Endodermal cell (in vitro differentiated cells): ENCODE results near the gene NKG7. TPM values are rescaled to one million over a fixed set of nuclear protein-coding genes. Genes with fewer than 3 reads are reported as not detected.

Experiments used
- DNase-seq: peaks from one replicate; pipeline ENCODE4 v3.0.0-alpha.2; 2017
- H3K27ac ChIP-seq: 2 replicates; pipeline ENCODE4 v1.5.1; 2013; ENCODE audit warnings: mild to moderate bottlenecking, low read depth, low read length, moderate library complexity
- H3K27me3 ChIP-seq: 2 replicates; pipeline ENCODE4 v1.6.1; 2013; ENCODE audit warnings: mild to moderate bottlenecking, low read length, moderate library complexity; ENCODE audit not compliant: insufficient read depth, control insufficient read depth, poor library complexity, severe bottlenecking
- H3K36me3 ChIP-seq: 2 replicates; pipeline ENCODE4 v1.7.0; 2013; ENCODE audit warnings: mild to moderate bottlenecking, low read length, moderate library complexity; ENCODE audit not compliant: control insufficient read depth, insufficient read depth
- H3K4me1 ChIP-seq: one replicate; pipeline ENCODE4 v1.7.0; 2013; ENCODE audit warnings: low read length; ENCODE audit not compliant: control insufficient read depth, insufficient read depth
- H3K4me3 ChIP-seq: 2 replicates; pipeline ENCODE4 v1.5.1; 2013; ENCODE audit warnings: mild to moderate bottlenecking, low read length, moderate library complexity
- H3K9ac ChIP-seq: 2 replicates; pipeline ENCODE4 v1.6.1; 2013; ENCODE audit warnings: mild to moderate bottlenecking, low read length, moderate library complexity; ENCODE audit not compliant: poor library complexity, severe bottlenecking; ENCODE audit errors: extremely low read depth
- H3K9me3 ChIP-seq: 2 replicates; pipeline ENCODE4 v1.6.1; 2013; ENCODE audit warnings: mild to moderate bottlenecking, low read length, moderate library complexity; ENCODE audit not compliant: control insufficient read depth
- H3K27ac Mint-ChIP-seq: 2 replicates; pipeline ENCODE4 v1.8.0; 2020; ENCODE audit warnings: mixed read lengths
- H3K27me3 Mint-ChIP-seq: 2 replicates; pipeline ENCODE4 v1.8.0; 2021; ENCODE audit warnings: mild to moderate bottlenecking, mixed read lengths; ENCODE audit not compliant: insufficient read depth
- H3K36me3 Mint-ChIP-seq: 2 replicates; pipeline ENCODE4 v1.8.0; 2020; ENCODE audit warnings: low read depth, mixed read lengths
- H3K4me1 Mint-ChIP-seq: 2 replicates; pipeline ENCODE4 v1.8.0; 2020; ENCODE audit warnings: mixed read lengths
- H3K4me3 Mint-ChIP-seq: 2 replicates; pipeline ENCODE4 v1.8.0; 2020; ENCODE audit warnings: mild to moderate bottlenecking, moderate library complexity, mixed read lengths
- H3K9me3 Mint-ChIP-seq: 2 replicates; pipeline ENCODE4 v1.8.0; 2020; ENCODE audit warnings: mild to moderate bottlenecking, mixed read lengths
- WGBS, 2 experiments: methylation state at CpG; one replicate each; pipeline versions ENCODE4 v1.1.5 to v1.1.7; 2013; ENCODE audit warnings: missing lambda C conversion rate in 2 of 2, mixed read lengths in 1 of 2; ENCODE audit not compliant: insufficient coverage in 1 of 2, insufficient read length in 1 of 2; 5-methylcytosine and 5-hydroxymethylcytosine counted together
- total RNA-seq, 2 donors: library from RNA; stranded (reverse); fragmentation: NEBNext Ultra II Directional in 1 of 2; extraction: Animal tissue kit (Norgen Biotek cat#: 25700) in 1 of 2; gene quantifications; 2 replicates in 1 of 2; 3 replicates in 1 of 2; pipeline ENCODE4 v1.2.1, GENCODE V29; 2021
- TF ChIP-seq, protein P1 (sequence below): fragments of 200-600 bp; sonication (generic); conservative IDR thresholded peaks from 2 replicates; pipeline ENCODE4 v1.5.0; 2021; ENCODE audit warnings: antibody characterized with exemption, mild to moderate bottlenecking

Gene NKG7
- total RNA-seq, 2 donors from 2014 or later: not detected

DNA sequence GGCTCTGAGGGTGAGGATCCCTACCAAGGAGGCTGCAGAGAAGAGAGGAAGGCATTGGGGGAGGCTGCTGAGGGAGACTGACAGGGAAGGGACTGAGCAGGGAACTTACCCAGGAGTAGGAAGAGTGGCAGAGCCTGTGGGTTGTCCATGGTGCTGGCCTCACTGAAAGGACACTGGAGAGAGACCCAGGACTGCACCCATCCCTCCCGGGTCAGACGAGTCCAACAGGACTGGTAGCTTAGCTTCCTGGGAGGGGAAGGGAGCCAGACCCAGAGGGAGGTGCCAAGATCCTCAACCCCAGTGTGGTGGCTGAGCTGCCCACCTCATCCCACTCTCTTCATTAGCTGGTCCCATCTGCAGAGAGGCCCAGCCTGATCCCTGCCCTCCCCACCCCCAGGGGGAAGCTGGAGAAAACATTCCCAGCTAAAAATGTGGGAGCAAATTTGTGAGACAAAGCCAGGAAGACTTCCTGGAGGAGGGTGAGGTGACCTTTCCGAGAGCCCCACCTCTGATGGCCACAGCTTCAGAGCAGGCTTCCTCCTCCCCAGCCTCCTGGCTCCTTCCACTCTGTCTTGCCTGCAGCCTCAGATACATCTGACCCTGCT lies 30.4 kb downstream of the NKG7 start, which contains the start of gene VSIG10L:
Gene VSIG10L, minus strand, starts transcription at position 164 of the 605 bp plus-strand sequence. Its CDS starts 15 bp downstream, at position 149.
- TF ChIP-seq, protein P1, sequence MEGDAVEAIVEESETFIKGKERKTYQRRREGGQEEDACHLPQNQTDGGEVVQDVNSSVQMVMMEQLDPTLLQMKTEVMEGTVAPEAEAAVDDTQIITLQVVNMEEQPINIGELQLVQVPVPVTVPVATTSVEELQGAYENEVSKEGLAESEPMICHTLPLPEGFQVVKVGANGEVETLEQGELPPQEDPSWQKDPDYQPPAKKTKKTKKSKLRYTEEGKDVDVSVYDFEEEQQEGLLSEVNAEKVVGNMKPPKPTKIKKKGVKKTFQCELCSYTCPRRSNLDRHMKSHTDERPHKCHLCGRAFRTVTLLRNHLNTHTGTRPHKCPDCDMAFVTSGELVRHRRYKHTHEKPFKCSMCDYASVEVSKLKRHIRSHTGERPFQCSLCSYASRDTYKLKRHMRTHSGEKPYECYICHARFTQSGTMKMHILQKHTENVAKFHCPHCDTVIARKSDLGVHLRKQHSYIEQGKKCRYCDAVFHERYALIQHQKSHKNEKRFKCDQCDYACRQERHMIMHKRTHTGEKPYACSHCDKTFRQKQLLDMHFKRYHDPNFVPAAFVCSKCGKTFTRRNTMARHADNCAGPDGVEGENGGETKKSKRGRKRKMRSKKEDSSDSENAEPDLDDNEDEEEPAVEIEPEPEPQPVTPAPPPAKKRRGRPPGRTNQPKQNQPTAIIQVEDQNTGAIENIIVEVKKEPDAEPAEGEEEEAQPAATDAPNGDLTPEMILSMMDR: no peak
- peak; percentile 59 for DNase-seq
- Mint-ChIP-seq H3K27me3 (peaks cover 7% of the 10 kb centered on the region), H3K36me3 (peaks cover 11% of the 10 kb centered on the region), H3K4me1 (peaks cover 25% of the 10 kb centered on the region), H3K27ac (peak within 1 kb of the TSS; percentile 77), H3K9me3 (no peaks in the 10 kb centered on the region), H3K4me3 (peak within 1 kb of the TSS; percentile 79)
- 77 to 82% methylated on average over 3 of the region's 3 CpGs for WGBS, 2 experiments
- Histone ChIP-seq H3K9ac (peak within 1 kb of the TSS; percentile 66), H3K27ac (no peak within 1 kb of the TSS), H3K4me1 (peaks cover 9% of the 10 kb centered on the region), H3K27me3 (no peaks in the 10 kb centered on the region), H3K36me3 (no peaks in the 10 kb centered on the region), H3K4me3 (peak within 1 kb of the TSS; percentile 80), H3K9me3 (no peaks in the 10 kb centered on the region)

DNA sequence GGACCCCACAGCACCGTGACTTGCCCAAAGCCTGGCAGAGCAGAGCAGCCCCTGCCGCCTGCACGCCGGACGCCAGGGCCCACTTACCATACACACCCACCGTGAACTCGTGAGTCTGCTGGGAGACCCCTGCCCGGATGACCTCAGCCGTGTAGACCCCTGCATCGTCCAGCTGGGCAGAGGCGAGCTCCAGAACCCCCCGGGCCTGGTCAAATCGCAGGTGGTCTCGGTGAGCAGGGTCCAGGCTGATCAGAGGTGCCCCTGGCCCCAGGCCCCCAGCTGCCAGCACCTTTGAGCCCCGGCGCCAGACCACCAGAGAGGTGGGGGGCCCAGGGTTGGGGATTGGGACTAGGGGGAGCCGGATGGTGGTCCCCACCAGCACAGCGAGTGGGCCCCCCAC lies 31.4 kb downstream of the NKG7 start:
- no peaks in the 10 kb centered on the region for H3K9me3 ChIP-seq
- no peak overlapping the region for H3K27ac ChIP-seq
- Mint-ChIP-seq H3K4me1 (peaks cover 25% of the 10 kb centered on the region), H3K27ac (peak overlapping the region; percentile 35), H3K36me3 (peaks cover 11% of the 10 kb centered on the region), H3K27me3 (peaks cover 7% of the 10 kb centered on the region), H3K4me3 (peak overlapping the region; percentile 79), H3K9me3 (no peaks in the 10 kb centered on the region)
- DNase-seq: peak; percentile 45
- peaks cover 9% of the 10 kb centered on the region for H3K4me1 ChIP-seq
- TF ChIP-seq, protein P1: no peak
- H3K9ac ChIP-seq: peak overlapping the region; percentile 66
- H3K4me3 ChIP-seq: peak overlapping the region; percentile 80
- WGBS, 2 experiments: 92% methylated on average over 18 of the region's 18 CpGs; no CpG with 5 or more reads in 1 of the 2 experiments
- H3K27me3 ChIP-seq: no peaks in the 10 kb centered on the region
- H3K36me3 ChIP-seq: no peaks in the 10 kb centered on the region

DNA sequence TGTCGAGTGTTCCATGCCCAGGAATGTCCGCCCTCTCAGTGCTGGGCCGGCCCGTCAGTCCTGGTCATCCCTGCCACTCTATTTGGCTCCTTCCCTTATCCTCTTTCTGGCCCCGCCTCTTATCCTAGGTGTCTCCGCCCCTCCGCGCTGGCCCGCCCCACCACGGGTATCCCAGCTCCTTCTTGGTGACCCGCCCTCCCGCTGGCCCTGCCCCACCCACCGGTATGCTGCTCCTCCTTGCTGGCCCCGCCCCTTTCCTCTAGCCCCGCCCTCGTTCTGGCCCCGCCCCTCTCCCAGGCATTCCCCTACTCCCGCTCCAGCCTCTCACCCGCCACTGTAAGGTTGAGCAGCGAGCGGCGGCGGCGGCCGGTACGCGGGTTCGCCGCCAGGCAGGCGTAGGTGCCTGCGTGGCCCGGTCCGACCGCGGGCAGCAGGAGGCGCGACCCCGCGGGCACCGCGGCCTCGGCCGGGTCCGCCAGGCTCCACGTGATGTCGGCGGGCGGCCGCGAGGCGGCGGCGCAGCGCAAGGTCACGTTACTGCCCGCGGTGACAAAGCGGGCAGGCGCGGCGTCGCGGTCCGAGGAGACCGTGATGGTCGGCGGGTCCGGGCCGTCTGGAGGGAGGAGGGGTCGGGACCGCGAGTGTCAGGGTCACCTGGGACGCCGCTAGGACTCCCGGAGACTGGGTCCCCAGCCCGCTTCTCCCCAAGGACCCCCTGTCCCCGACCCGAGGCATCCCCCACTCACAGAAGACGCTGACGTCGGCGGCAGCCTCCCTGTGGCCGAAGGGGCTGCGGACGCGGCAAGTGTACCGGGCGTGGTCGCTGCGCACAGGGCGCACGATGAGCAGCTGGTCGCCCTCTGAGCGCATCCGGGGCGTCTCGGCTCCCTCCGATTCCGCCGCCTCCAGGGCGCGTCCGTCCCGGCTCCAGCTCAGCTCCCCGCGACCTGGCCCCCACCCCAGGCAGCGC lies 32.5 kb downstream of the NKG7 start:
- Histone ChIP-seq H3K4me3 (peak overlapping the region; percentile 84), H3K27ac (peak overlapping the region; percentile 73), H3K9ac (peak overlapping the region; percentile 66), H3K4me1 (peaks cover 9% of the 10 kb centered on the region), H3K27me3 (no peaks in the 10 kb centered on the region), H3K36me3 (no peaks in the 10 kb centered on the region), H3K9me3 (no peaks in the 10 kb centered on the region)
- H3K9me3 Mint-ChIP-seq: no peaks in the 10 kb centered on the region
- H3K27me3 Mint-ChIP-seq: peaks cover 7% of the 10 kb centered on the region
- H3K4me1 Mint-ChIP-seq: peaks cover 25% of the 10 kb centered on the region
- peak overlapping the region; percentile 98 for H3K27ac Mint-ChIP-seq
- WGBS, 2 experiments: 1% methylated on average over 33 to 107 of the region's 107 CpGs
- peak overlapping the region; percentile 79 for H3K4me3 Mint-ChIP-seq
- peaks cover 10% of the 10 kb centered on the region for H3K36me3 Mint-ChIP-seq
- TF ChIP-seq, protein P1: peak; percentile 54
- peak; percentile 100 for DNase-seq
